GM12892 (cell line): ENCODE results near the gene RAB12.
A peak's percentile ranks its signal among the peaks of the same experiment; 100 is the strongest.
"Not testable (repeated sequence)": the region's sequence is repeated elsewhere in the genome, so short reads cannot be mapped to it uniquely, and the experiment has no call there.

Experiments used
- DNase-seq: peaks from one replicate; pipeline ENCODE4 v3.0.0; 2011; ENCODE audit not compliant: insufficient read length
- FAIRE-seq: peaks from 2 replicates; lab custom pipeline; 2011; peaks lifted over from hg19 to GRCh38; lab: Jason Lieb, UNC
- POLR2A ChIP-seq: IDR thresholded peaks from 2 replicates; pipeline ENCODE4 v1.6.1; 2011; ENCODE audit warnings: low read depth, low read length, control low read depth
- POLR2AphosphoS5 ChIP-seq: IDR thresholded peaks from 2 replicates; pipeline ENCODE4 v1.6.1; 2011; ENCODE audit warnings: low read depth, low read length, control low read depth
- TAF1 ChIP-seq: IDR thresholded peaks from 2 replicates; pipeline ENCODE4 v1.6.1; 2011; ENCODE audit warnings: low read depth, mild to moderate bottlenecking, control low read depth, low read length, borderline replicate concordance

RAB12 gene

DNA sequence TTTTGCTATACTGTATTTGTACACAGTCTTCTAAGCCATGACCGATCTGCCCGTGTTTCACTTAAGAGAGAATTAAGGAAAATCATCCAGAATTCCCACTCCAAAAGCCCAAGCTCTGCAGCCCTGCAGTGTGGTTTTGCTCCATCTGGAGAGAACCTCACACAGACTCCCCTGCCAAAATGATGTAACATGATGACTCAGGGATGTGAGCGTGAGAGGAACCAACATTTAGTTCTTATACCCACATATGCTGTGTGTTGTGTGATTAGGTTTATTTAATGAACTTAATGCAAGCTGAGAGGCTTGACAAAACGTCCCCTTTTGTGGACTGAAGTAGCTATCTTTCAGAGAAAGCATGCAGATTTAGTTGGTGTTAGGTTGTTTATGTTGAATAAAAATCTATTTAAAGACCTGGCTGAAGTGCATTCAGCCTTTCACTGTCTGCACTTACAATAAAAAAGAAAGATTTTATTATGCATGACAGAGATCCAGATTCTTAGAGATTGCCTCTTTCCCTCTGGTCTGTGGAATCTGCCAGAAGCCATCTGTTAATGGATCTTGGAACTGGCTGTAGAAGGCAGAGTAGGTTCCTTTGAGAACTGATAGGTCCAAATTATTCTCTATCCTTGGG is 6.3 kb downstream of the RAB12 start:
- TF ChIP-seq POLR2A (peak; percentile 39; the same call in 1 of the 2 replicates), POLR2AphosphoS5 (no peak), TAF1 (no peak)
- DNase-seq (no peak), FAIRE-seq (peak; percentile 53)

GRCh38 chr18:8616028-8616401 is 6.8 kb downstream of the RAB12 start:
- no peak for FAIRE-seq

GRCh38 chr18:8617907-8618306 is 8.7 kb downstream of the RAB12 start:
- DNase-seq (no peak), FAIRE-seq (no peak)
- TF ChIP-seq TAF1 (no peak), POLR2AphosphoS5 (peak; percentile 52; the same call in 1 of the 2 replicates), POLR2A (no peak)

More at GRCh38 chr18:8616028-8616401, 6.8 kb downstream of the RAB12 start:
- no peak for DNase-seq
- TF ChIP-seq POLR2AphosphoS5 (no peak; the same call in 1 of the 2 replicates), POLR2A (no peak), TAF1 (no peak)

DNA sequence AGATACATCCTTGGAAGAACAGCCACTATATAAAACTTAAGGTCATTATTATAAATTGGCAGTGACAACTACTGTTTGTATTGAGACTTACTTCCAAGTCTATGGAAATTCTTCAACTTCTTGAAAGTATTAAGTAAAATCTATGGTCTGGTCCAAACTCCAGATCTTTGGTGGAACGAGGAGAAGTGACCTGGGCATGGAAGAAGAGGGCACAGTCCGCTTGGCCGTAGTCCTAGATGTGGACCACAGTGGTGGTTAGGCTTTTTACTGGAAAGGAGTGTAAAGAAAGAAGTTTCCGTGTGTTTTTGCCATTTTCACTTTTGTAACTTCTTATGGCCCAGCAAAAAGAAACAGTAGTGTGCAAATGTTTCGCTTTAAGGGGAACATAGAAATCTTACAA is 9.8 kb downstream of the RAB12 start:
- FAIRE-seq (no peak), DNase-seq (no peak)
- TF ChIP-seq TAF1 (no peak), POLR2AphosphoS5 (no peak), POLR2A (peak; percentile 7; the same call in 1 of the 2 replicates)

GRCh38 chr18:8619835-8620577 is 10.8 kb downstream of the RAB12 start:
- TF ChIP-seq POLR2AphosphoS5 (no peak), POLR2A (no peak), TAF1 (no peak)
- no peak for FAIRE-seq

GRCh38 chr18:8620845-8621244 is 11.6 kb downstream of the RAB12 start:
- DNase-seq: no peak
- peak; percentile 39; the same call in 1 of the 2 replicates for TF ChIP-seq POLR2AphosphoS5
- TF ChIP-seq POLR2A: peak; percentile 48
- TF ChIP-seq TAF1: no peak
- FAIRE-seq: no peak

More at GRCh38 chr18:8619835-8620577, 10.8 kb downstream of the RAB12 start:
- DNase-seq: no peak

DNA sequence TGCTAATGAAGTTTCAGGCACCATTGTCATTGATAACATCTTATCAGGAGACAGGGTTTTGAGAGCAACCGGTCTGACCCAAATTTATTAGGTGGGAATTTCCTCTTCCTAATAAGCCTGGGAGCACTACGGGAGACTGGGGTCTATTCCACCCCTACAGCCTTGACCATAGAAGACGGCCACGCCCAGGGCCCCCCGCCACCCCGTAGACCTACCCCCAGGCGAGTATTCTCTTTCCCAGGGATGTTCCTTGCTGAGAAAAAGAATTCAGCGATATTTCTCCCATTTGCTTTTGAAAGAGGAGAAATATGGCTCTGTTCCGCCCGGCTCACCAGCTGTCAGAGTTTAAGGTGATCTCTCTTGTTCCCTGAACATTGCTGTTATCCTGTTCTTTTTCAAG is 13.4 kb downstream of the RAB12 start:
- FAIRE-seq, DNase-seq: not testable (repeated sequence)

- FAIRE-seq (peak; percentile 30), DNase-seq (no peak)
- no peak for TF ChIP-seq TAF1
- TF ChIP-seq POLR2AphosphoS5: no peak
These were observed 14.4 kb downstream of the RAB12 start for GRCh38 chr18:8623549-8624106.

GRCh38 chr18:8625461-8626092 is 16.3 kb downstream of the RAB12 start:
- no peak for FAIRE-seq
- DNase-seq: no peak

GRCh38 chr18:8626414-8627106 is 17.3 kb downstream of the RAB12 start:
- DNase-seq: no peak
- TF ChIP-seq POLR2AphosphoS5 (no peak), POLR2A (no peak), TAF1 (no peak)
- FAIRE-seq: no peak

More at GRCh38 chr18:8625461-8626092, 16.3 kb downstream of the RAB12 start:
- TF ChIP-seq POLR2A: no peak
- no peak; the same call in 1 of the 2 replicates for TF ChIP-seq POLR2AphosphoS5

DNA sequence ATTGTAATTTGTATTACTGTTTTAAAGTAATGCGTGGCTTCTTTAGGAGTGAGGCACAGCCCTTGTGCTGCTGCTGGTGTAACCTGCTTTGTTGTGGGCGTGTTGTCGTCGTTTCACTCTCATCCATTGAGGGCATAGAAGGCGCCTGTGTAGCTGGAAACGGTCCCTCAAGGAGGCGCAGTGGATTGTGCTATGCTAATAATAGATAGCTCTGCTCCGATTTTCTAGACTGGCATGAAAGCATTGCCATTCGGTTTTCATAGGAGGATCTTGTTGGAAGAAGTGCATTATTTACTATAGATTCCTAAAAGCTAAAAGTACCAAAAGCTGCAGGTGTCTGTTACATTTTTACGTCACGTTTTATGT is 17.9 kb downstream of the RAB12 start:
- TF ChIP-seq TAF1 (no peak), POLR2A (no peak), POLR2AphosphoS5 (no peak)
- DNase-seq: no peak
- no peak for FAIRE-seq
